HFF-Myc (cell line): Measurements from ENCODE around the gene LYSMD1.
A peak's percentile ranks its signal among the peaks of the same experiment; 100 is the strongest.

ENCODE experiments used
- DNase-seq: peaks from one replicate; pipeline ENCODE4 v3.0.0-alpha.2; 2011; ENCODE audit warnings: low read depth; ENCODE audit errors: extremely low read depth
- H3K4me3 ChIP-seq: replicated peaks from 2 replicates; pipeline ENCODE4 v1.5.1; 2011; ENCODE audit warnings: low read depth, mild to moderate bottlenecking, control low read depth, low read length
- TF ChIP-seq, protein P1 (sequence below): IDR thresholded peaks from 2 replicates; pipeline ENCODE4 v1.5.1; 2012; ENCODE audit warnings: mild to moderate bottlenecking, low read depth, low read length, control low read depth; ENCODE audit errors: missing control alignments

Gene LYSMD1

DNA sequence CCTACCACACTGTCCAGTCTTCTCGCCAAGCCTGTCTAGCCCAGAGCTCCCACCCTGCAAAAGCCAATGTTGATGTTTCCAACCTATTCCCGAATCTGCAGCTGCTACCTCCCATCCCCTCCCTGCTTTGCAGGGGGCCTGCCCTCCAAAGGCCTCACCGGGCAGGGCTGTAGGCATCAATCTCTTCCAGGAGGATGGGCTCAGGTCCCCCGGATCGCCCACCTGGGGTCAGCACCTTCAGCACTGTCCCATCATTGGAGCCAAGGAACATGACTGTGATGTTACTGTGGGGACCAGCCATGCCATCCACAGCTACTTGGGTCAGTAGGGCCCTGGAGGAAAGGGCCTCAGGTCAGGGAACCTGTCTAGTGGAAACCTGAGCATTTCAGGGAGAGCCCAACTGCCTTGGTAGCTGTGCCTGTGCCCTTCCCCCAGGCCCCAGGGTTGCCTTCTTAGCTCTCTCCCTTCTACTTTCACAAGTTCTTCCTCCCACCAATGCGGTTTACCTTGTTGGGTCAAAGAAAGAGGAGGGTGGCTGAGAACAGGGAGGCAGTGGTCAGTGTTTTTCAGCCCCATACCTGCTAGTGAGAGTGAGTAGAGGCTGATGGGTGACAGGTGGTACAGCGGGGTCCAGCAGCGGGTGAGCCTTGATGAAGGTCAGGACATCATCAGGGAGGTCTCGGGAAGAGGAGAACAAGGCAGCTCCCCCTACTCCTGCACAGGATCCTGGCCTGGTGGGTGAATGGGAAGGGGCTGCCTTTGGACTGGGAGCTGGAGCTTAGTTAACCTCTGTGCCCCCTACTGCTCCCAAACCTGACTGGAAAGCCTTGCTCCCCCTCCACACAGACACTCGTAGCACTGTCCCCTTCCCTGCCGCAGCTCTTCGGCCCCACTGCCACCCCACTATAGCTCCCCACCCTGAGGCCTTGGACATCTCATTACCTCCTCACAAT lies 30.0 kb downstream of the LYSMD1 start:
- TF ChIP-seq, protein P1, sequence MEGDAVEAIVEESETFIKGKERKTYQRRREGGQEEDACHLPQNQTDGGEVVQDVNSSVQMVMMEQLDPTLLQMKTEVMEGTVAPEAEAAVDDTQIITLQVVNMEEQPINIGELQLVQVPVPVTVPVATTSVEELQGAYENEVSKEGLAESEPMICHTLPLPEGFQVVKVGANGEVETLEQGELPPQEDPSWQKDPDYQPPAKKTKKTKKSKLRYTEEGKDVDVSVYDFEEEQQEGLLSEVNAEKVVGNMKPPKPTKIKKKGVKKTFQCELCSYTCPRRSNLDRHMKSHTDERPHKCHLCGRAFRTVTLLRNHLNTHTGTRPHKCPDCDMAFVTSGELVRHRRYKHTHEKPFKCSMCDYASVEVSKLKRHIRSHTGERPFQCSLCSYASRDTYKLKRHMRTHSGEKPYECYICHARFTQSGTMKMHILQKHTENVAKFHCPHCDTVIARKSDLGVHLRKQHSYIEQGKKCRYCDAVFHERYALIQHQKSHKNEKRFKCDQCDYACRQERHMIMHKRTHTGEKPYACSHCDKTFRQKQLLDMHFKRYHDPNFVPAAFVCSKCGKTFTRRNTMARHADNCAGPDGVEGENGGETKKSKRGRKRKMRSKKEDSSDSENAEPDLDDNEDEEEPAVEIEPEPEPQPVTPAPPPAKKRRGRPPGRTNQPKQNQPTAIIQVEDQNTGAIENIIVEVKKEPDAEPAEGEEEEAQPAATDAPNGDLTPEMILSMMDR, result peak; percentile 9
- no peak overlapping the region for H3K4me3 ChIP-seq
- DNase-seq, result no peak

GRCh38 chr1:151134991-151135390 lies 30.7 kb downstream of the LYSMD1 start:
- TF ChIP-seq, protein P1, result no peak
- DNase-seq, result no peak
- no peak overlapping the region for H3K4me3 ChIP-seq

DNA sequence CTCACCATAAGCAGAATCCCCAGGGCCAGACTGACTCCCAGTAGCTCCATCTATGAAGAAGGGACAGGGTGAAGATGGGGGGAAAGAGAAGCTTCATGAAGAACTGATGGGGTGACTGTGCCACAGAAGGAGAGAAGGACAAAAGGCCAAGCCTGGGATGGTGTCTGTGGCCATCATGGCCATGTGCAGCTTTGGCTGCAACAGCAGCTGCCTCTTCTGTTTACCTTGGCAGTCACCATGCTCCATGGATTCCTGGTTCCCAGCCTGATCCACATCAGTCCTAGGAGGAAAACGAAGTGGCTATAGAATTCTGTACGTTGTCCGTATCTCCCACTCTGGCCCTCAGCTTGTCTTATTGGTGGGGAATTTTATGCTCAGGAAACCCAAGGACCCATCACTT lies 31.3 kb downstream of the LYSMD1 start:
- no peak overlapping the region for H3K4me3 ChIP-seq
- TF ChIP-seq, protein P1, result no peak
- DNase-seq, result no peak

- TF ChIP-seq, protein P1, result no peak
- DNase-seq, result no peak
- no peak overlapping the region for H3K4me3 ChIP-seq
Measured at GRCh38 chr1:151133018-151133806, 32.5 kb downstream of the LYSMD1 start.

GRCh38 chr1:151132335-151133017 lies 33.2 kb downstream of the LYSMD1 start:
- no peak for DNase-seq
- TF ChIP-seq, protein P1, result no peak
- no peak overlapping the region for H3K4me3 ChIP-seq

- no peak for DNase-seq
- H3K4me3 ChIP-seq, result peak overlapping the region; percentile 21; the same call in 1 of the 2 replicates
- TF ChIP-seq, protein P1, result no peak
Measured at GRCh38 chr1:151131701-151132334, 33.9 kb downstream of the LYSMD1 start.
